SK-N-SH treated with all-trans-retinoic acid at 6 μM for 48 hours (cell line): ENCODE measurements around the gene TMEM94.

Experiments used
- ATAC-seq: fragments of 200-7000 bp; cut with Tn5 transposase; 3 replicates; pipeline ENCODE4 v1.9.1; 2020; ENCODE audit warnings: mild to moderate bottlenecking, moderate library complexity
- ARNTL ChIP-seq: fragments of 450-650 bp; formaldehyde crosslinking; IDR thresholded peaks from 2 replicates; pipeline ENCODE4 v1.5.0; 2020; ENCODE audit warnings: low read depth, mild to moderate bottlenecking, moderate library complexity, borderline replicate concordance
- BACH2 ChIP-seq: fragments of 250-450 bp; sonication (Bioruptor Pico); IDR thresholded peaks from 2 replicates; pipeline ENCODE4 v1.9.0; 2021; ENCODE audit warnings: mild to moderate bottlenecking, borderline replicate concordance
- GLIS3 ChIP-seq: fragments of 250-450 bp; sonication (Bioruptor Pico); IDR thresholded peaks from 2 replicates; pipeline ENCODE4 v1.5.0; 2020; ENCODE audit warnings: mild to moderate bottlenecking, moderate library complexity
- ISL1 ChIP-seq: fragments of 250-450 bp; sonication (Bioruptor Pico); IDR thresholded peaks from 2 replicates; pipeline ENCODE4 v2.1.2; 2022; ENCODE audit warnings: mild to moderate bottlenecking, moderate library complexity
- PPARA ChIP-seq: fragments of 250-450 bp; sonication (Bioruptor Pico); IDR thresholded peaks from 2 replicates; pipeline ENCODE4 v1.5.0; 2020; ENCODE audit warnings: mild to moderate bottlenecking, borderline replicate concordance
- RARB ChIP-seq: fragments of 250-450 bp; sonication (Bioruptor Pico); IDR thresholded peaks from 2 replicates; pipeline ENCODE4 v1.8.0; 2021; ENCODE audit warnings: mild to moderate bottlenecking, moderate library complexity
- SNAI2 ChIP-seq: fragments of 250-450 bp; sonication (Bioruptor Pico); IDR thresholded peaks from 2 replicates; pipeline ENCODE4 v1.5.0; 2020; ENCODE audit warnings: mild to moderate bottlenecking, moderate library complexity
- TCF4 ChIP-seq: fragments of 250-450 bp; sonication (Bioruptor Pico); IDR thresholded peaks from 2 replicates; pipeline ENCODE4 v1.8.0; 2021; ENCODE audit warnings: mild to moderate bottlenecking, moderate library complexity, borderline replicate concordance
- ZC3H10 ChIP-seq: fragments of 250-450 bp; sonication (Bioruptor Pico); IDR thresholded peaks from 2 replicates; pipeline ENCODE4 v1.5.1; 2021; ENCODE audit warnings: mild to moderate bottlenecking, moderate library complexity
- ZFP3 ChIP-seq: fragments of 250-450 bp; sonication (Bioruptor Pico); IDR thresholded peaks from 2 replicates; pipeline ENCODE4 v1.5.0; 2020; ENCODE audit warnings: mild to moderate bottlenecking, moderate library complexity
- ZFP30 ChIP-seq: fragments of 450-650 bp; formaldehyde crosslinking; IDR thresholded peaks from 2 replicates; pipeline ENCODE4 v1.5.0; 2022; ENCODE audit warnings: mild to moderate bottlenecking, moderate library complexity
- ZNF70 ChIP-seq: fragments of 450-650 bp; formaldehyde crosslinking; IDR thresholded peaks from 2 replicates; pipeline ENCODE4 v1.5.0; 2020; ENCODE audit warnings: mild to moderate bottlenecking, moderate library complexity
- ZNF8 ChIP-seq: fragments of 450-650 bp; formaldehyde crosslinking; IDR thresholded peaks from 2 replicates; pipeline ENCODE4 v1.5.0; 2020; ENCODE audit warnings: mild to moderate bottlenecking, moderate library complexity
- TF ChIP-seq, protein P1 (sequence below): fragments of 250-450 bp; sonication (Bioruptor Pico); IDR thresholded peaks from 2 replicates; pipeline ENCODE4 v1.5.0; 2020; ENCODE audit warnings: mild to moderate bottlenecking, moderate library complexity
- TF ChIP-seq, protein P2 (sequence below): fragments of 250-450 bp; sonication (Bioruptor Pico); IDR thresholded peaks from 2 replicates; pipeline ENCODE4 v1.5.1; 2021; ENCODE audit warnings: mild to moderate bottlenecking, moderate library complexity
- TF ChIP-seq, protein P3 (sequence below): fragments of 250-450 bp; sonication (Bioruptor Pico); IDR thresholded peaks from 2 replicates; pipeline ENCODE4 v1.8.0; 2020; ENCODE audit warnings: mild to moderate bottlenecking, moderate library complexity, borderline replicate concordance

TMEM94 gene

DNA sequence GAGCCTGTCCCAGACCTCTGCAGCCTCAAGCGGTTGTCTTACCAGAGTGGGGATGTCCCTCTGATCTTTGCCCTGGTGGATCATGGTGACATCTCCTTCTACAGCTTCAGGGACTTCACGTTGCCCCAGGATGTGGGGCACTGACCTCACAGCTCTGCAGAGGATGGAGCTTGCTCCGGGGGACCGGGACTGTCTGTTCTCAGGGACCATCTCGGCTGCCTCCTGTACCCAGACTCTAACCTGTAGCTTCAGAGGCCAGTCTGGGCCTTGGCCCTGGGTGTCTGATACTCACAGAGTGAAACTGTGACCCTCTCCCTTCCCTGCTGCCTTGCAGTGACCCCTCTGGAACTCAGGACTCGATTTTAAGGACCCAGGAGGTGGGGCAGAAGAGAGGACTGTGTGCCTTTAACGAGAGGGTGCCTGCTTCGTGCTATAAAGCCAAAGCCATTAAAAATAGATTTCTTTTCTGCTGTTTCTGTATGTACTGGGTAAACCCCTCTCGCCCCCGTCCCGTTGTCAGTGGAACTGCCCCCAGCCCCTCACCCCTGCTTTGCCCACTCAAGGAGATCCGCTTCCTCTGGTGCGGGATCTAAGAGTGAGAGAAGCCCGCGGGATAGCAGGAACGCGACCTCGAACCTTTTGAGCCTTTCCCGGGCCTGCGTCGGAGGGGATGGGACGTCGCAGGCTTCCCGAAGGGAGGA is 68.0 kb downstream of the TMEM94 start:
- TF ChIP-seq ZC3H10 (CRISPR knock-in tag) (no peak), ARNTL (CRISPR knock-in tag) (no peak), SNAI2 (CRISPR knock-in tag) (no peak), TCF4 (CRISPR knock-in tag) (no peak), GLIS3 (CRISPR knock-in tag) (no peak), BACH2 (CRISPR knock-in tag) (no peak)
- TF ChIP-seq, protein P1, sequence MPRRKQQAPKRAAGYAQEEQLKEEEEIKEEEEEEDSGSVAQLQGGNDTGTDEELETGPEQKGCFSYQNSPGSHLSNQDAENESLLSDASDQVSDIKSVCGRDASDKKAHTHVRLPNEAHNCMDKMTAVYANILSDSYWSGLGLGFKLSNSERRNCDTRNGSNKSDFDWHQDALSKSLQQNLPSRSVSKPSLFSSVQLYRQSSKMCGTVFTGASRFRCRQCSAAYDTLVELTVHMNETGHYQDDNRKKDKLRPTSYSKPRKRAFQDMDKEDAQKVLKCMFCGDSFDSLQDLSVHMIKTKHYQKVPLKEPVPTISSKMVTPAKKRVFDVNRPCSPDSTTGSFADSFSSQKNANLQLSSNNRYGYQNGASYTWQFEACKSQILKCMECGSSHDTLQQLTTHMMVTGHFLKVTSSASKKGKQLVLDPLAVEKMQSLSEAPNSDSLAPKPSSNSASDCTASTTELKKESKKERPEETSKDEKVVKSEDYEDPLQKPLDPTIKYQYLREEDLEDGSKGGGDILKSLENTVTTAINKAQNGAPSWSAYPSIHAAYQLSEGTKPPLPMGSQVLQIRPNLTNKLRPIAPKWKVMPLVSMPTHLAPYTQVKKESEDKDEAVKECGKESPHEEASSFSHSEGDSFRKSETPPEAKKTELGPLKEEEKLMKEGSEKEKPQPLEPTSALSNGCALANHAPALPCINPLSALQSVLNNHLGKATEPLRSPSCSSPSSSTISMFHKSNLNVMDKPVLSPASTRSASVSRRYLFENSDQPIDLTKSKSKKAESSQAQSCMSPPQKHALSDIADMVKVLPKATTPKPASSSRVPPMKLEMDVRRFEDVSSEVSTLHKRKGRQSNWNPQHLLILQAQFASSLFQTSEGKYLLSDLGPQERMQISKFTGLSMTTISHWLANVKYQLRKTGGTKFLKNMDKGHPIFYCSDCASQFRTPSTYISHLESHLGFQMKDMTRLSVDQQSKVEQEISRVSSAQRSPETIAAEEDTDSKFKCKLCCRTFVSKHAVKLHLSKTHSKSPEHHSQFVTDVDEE (CRISPR knock-in tag), result no peak
- TF ChIP-seq, protein P2, sequence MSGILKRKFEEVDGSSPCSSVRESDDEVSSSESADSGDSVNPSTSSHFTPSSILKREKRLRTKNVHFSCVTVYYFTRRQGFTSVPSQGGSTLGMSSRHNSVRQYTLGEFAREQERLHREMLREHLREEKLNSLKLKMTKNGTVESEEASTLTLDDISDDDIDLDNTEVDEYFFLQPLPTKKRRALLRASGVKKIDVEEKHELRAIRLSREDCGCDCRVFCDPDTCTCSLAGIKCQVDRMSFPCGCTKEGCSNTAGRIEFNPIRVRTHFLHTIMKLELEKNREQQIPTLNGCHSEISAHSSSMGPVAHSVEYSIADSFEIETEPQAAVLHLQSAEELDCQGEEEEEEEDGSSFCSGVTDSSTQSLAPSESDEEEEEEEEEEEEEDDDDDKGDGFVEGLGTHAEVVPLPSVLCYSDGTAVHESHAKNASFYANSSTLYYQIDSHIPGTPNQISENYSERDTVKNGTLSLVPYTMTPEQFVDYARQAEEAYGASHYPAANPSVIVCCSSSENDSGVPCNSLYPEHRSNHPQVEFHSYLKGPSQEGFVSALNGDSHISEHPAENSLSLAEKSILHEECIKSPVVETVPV, result no peak
- peak; percentile 4; the same call in 2 of the 3 replicates for ATAC-seq

DNA sequence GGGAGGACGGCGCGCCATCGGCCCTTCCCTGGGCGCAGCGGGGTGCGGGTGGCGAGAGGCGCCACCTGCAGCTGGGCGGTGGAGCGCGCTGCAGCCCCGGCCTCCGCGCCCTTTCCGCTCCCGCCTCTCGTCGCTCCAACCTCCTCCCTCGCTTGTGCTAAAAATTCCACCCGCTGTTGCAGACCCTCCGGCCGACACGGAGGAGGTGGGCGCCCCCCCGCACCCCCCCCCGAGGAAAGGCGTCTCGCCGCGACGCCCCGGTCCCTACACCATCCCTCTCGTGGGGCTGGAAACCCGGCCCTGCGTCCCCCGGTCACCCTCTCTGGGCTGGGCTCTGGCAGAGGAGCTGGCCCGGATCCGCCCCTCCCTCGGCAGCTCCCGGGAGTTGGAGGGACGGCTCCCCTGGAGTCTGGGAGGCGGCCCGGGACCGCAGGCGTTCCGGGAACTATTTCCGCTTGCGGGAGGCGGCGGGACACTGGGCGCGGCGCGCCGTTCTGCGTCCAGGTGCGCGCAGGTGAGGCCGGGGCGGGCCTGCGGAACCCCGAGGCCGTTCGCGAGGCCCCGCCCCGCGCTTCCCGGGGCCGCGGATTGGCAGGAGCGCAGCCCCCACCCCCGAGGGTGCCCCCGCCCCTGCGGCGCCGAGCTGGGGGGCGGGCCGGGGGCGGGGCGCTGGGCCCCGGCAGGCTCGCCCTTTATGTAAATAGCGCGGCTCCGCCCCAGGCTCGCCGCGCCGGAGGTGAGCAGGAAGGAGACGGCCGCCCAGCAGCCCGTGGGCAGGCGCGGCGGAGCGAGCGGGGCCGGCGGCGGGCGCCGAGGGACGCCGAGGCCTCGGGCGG is 68.8 kb downstream of the TMEM94 start, which contains the start of gene LLGL2:
TSS of gene LLGL2 (plus strand) at position 728 of the 836 bp plus-strand sequence. CDS start 17,730 bp downstream, outside the sequence.
- TF ChIP-seq, protein P3, sequence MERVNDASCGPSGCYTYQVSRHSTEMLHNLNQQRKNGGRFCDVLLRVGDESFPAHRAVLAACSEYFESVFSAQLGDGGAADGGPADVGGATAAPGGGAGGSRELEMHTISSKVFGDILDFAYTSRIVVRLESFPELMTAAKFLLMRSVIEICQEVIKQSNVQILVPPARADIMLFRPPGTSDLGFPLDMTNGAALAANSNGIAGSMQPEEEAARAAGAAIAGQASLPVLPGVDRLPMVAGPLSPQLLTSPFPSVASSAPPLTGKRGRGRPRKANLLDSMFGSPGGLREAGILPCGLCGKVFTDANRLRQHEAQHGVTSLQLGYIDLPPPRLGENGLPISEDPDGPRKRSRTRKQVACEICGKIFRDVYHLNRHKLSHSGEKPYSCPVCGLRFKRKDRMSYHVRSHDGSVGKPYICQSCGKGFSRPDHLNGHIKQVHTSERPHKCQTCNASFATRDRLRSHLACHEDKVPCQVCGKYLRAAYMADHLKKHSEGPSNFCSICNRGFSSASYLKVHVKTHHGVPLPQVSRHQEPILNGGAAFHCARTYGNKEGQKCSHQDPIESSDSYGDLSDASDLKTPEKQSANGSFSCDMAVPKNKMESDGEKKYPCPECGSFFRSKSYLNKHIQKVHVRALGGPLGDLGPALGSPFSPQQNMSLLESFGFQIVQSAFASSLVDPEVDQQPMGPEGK, result peak; percentile 88; the same call in 1 of the 2 replicates
- TF ChIP-seq ISL1 (no peak), ZNF70 (CRISPR knock-in tag) (0 out of 2 replicates have a peak, but pooled peaks have one; percentile 40)
- TF ChIP-seq, protein P2, result no peak
- TF ChIP-seq, all 23 proteins: peak for 2
- ATAC-seq, result peak; percentile 83

DNA sequence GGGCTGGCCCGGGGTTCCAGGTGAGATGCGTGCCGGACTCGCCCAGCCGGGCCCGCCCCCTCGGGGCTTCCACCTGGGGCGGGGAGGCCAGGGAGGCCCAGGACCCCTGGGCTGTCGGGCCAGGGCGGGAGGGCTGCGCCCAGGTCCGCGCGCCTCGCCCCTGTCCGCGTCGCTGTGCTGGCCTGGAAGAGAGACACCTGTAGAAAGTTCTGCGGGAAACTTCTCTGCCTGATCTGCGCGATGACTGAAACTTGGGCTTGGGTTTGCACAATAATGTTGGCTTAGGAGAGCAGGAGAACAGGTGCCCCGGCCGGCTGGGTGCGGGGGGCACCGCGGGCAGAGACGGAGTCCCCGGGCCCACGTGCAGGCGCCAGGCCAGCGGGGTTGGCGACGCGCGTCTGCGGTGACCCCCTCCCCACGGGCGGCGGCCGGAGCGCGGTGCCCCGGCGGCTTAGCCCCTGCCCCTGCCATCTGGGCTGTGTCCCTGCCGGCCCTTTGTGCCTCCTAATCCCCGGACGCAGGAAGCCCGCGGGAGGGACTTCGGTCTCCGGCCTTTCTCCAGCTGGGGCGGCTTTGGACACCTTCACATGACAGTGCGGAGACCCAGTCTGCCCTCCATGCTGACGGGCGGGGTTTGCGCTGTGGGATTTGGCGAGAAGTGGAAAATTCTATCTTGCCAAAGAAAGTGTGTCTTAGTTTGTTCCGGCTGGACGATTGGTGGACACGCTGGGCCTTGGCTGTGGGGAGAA is 69.5 kb downstream of the TMEM94 start:
- no peak for TF ChIP-seq RARB (CRISPR knock-in tag)
- TF ChIP-seq ZFP3 (CRISPR knock-in tag), result no peak
- no peak for TF ChIP-seq ZNF8 (CRISPR knock-in tag)
- no peak for TF ChIP-seq ZC3H10 (CRISPR knock-in tag)
- TF ChIP-seq, protein P2, result no peak
- no peak for TF ChIP-seq PPARA (CRISPR knock-in tag)
- no peak for TF ChIP-seq ZFP30 (CRISPR knock-in tag)
- TF ChIP-seq, all 23 proteins: peak for 0
- no peak for ATAC-seq
